Hematopoietic multipotent progenitor cell treated with erythropoietin and hydrocortisone succinate and interleukin-3 and kit ligand, for 6 days (in vitro differentiated cells): ENCODE results near the gene NBPF26.
"Not testable (repeated sequence)": the region's sequence is repeated elsewhere in the genome, so short reads cannot be mapped to it uniquely, and the experiment has no call there.

ENCODE experiments used
- DNase-seq: peaks from one replicate; pipeline ENCODE4 v3.0.0-alpha.2; 2015

Gene NBPF26

GRCh38 chr1:120859615-120860234, 136.0 kb downstream of the NBPF26 start:
- DNase-seq = not testable (repeated sequence)

- not testable (repeated sequence) for DNase-seq
Measured at GRCh38 chr1:120878206-120878605, 154.5 kb downstream of the NBPF26 start.

- DNase-seq = not testable (repeated sequence)
Measured at GRCh38 chr1:120880056-120880455, 156.3 kb downstream of the NBPF26 start.

GRCh38 chr1:120881934-120882333, 158.2 kb downstream of the NBPF26 start:
- not testable (repeated sequence) for DNase-seq
